HepG2 (cell line): ENCODE data around the gene RHBDF2. TPM values are rescaled to one million over a fixed set of nuclear protein-coding genes. Genes with fewer than 3 reads are reported as not detected.

Experiments
- ARNT2 ChIP-seq: sonication (generic); formaldehyde crosslinking; IDR thresholded peaks from 2 replicates; pipeline ENCODE4 v1.8.0; 2022; ENCODE audit warnings: mild to moderate bottlenecking, low read depth, missing genetic modification reagents, moderate library complexity
- FOXO1 ChIP-seq: sonication (generic); formaldehyde crosslinking; IDR thresholded peaks from 2 replicates; pipeline ENCODE4 v1.4.0; 2020; ENCODE audit warnings: missing genetic modification reagents
- HOXA7 ChIP-seq: sonication (generic); formaldehyde crosslinking; IDR thresholded peaks from 2 replicates; pipeline ENCODE4 v1.8.1; 2022; ENCODE audit warnings: mild to moderate bottlenecking, missing genetic modification reagents, moderate library complexity
- MBD4 ChIP-seq: IDR thresholded peaks from 2 replicates; pipeline ENCODE4 v1.6.1; 2012; ENCODE audit warnings: low read length, inconsistent platforms, borderline replicate concordance
- MEIS1 ChIP-seq: sonication (generic); formaldehyde crosslinking; IDR thresholded peaks from 2 replicates; pipeline ENCODE4 v1.9.0; 2021; ENCODE audit warnings: mild to moderate bottlenecking, missing genetic modification reagents, moderate library complexity, borderline replicate concordance
- MYC ChIP-seq: sonication (generic); formaldehyde crosslinking; IDR thresholded peaks from 2 replicates; pipeline ENCODE4 v1.9.0; 2021; ENCODE audit warnings: missing genetic modification reagents, borderline replicate concordance
- NFYB ChIP-seq: sonication (generic); formaldehyde crosslinking; IDR thresholded peaks from 2 replicates; pipeline ENCODE4 v1.4.0; 2020; ENCODE audit warnings: missing genetic modification reagents
- SRF ChIP-seq: IDR thresholded peaks from 2 replicates; pipeline ENCODE4 v1.6.1; 2011; ENCODE audit warnings: mild to moderate bottlenecking, low read depth, low read length, moderate library complexity
- TCF7 ChIP-seq: sonication (generic); IDR thresholded peaks from 2 replicates; pipeline ENCODE4 v1.6.1; 2016; ENCODE audit warnings: antibody characterized with exemption, low read depth
- ZFX ChIP-seq: sonication (generic); formaldehyde crosslinking; IDR thresholded peaks from 2 replicates; pipeline ENCODE4 v1.4.0; 2020; ENCODE audit warnings: mild to moderate bottlenecking, low read depth, missing genetic modification reagents, moderate library complexity
- ZNF10 ChIP-seq: sonication (generic); formaldehyde crosslinking; IDR thresholded peaks from 2 replicates; pipeline ENCODE4 v1.4.0; 2020; ENCODE audit warnings: mild to moderate bottlenecking, low read depth, missing genetic modification reagents, borderline replicate concordance
- ZNF256 ChIP-seq: sonication (generic); formaldehyde crosslinking; conservative IDR thresholded peaks from 2 replicates; pipeline ENCODE4 v1.4.0; 2020; ENCODE audit warnings: missing genetic modification reagents
- ZNF556 ChIP-seq: sonication (generic); formaldehyde crosslinking; IDR thresholded peaks from 2 replicates; pipeline ENCODE4 v1.4.0; 2020; ENCODE audit warnings: mild to moderate bottlenecking, missing genetic modification reagents, borderline replicate concordance
- ZNF891 ChIP-seq: sonication (generic); formaldehyde crosslinking; IDR thresholded peaks from 2 replicates; pipeline ENCODE4 v1.5.0; 2020; ENCODE audit warnings: mild to moderate bottlenecking, missing genetic modification reagents
- ZSCAN30 ChIP-seq: sonication (generic); formaldehyde crosslinking; IDR thresholded peaks from 2 replicates; pipeline ENCODE4 v1.5.0; 2020; ENCODE audit warnings: mild to moderate bottlenecking, missing genetic modification reagents
- polyA plus RNA-seq, 8 experiments: library from polyadenylated mRNA; depleted of rRNA in 3 of 8; stranded (reverse) in 7 of 8; unstranded in 1 of 8; fragments of >200 nt; fragmentation: Illumina TruSeq in 4 of 8; extraction: Trizol in 4 of 8; gene quantifications; 2 replicates each; pipeline versions ENCODE4 v1.2.1 to v1.2.3, GENCODE V29; 2011 to 2016; ENCODE audit warnings: low read depth in 4 of 8, missing spikeins in 1 of 8, mixed read lengths in 1 of 8; ENCODE audit not compliant: insufficient read depth in 1 of 8
- total RNA-seq, 5 experiments: library from RNA; depleted of rRNA; stranded (reverse); fragments of >200 nt; fragmentation: Illumina TruSeq; extraction: Trizol; gene quantifications; 2 replicates each; pipeline ENCODE4 v1.2.3, GENCODE V29; 2016; ENCODE audit warnings: low read depth in 1 of 5
- TF ChIP-seq, protein P1 (sequence below): sonication (generic); formaldehyde crosslinking; IDR thresholded peaks from 2 replicates; pipeline ENCODE4 v1.4.0; 2020; ENCODE audit warnings: mild to moderate bottlenecking, missing genetic modification reagents
- TF ChIP-seq, protein P2 (sequence below): fragments of 450-650 bp; IDR thresholded peaks from 2 replicates; pipeline ENCODE4 v1.6.1; 2017
- TF ChIP-seq, protein P3 (sequence below): sonication (generic); formaldehyde crosslinking; conservative IDR thresholded peaks from 2 replicates; pipeline ENCODE4 v1.4.0; 2020; ENCODE audit warnings: missing genetic modification reagents
- TF ChIP-seq, protein P4 (sequence below), 2 experiments: sonication (generic) in 1 of 2; formaldehyde crosslinking in 1 of 2; IDR thresholded peaks; 2 replicates each; pipeline versions ENCODE4 v1.5.1 to v1.6.1; 2011 to 2020; ENCODE audit warnings: borderline replicate concordance in 1 of 2, low read depth in 1 of 2, low read length in 1 of 2, mild to moderate bottlenecking in 1 of 2, missing genetic modification reagents in 1 of 2, moderate library complexity in 1 of 2

RHBDF2 gene
- total and polyA plus RNA-seq, 2 of the 13 experiments (the other 11 are each of a cell fraction or from before 2014, with no cell fraction given), result 7.8 to 24.2 TPM

DNA sequence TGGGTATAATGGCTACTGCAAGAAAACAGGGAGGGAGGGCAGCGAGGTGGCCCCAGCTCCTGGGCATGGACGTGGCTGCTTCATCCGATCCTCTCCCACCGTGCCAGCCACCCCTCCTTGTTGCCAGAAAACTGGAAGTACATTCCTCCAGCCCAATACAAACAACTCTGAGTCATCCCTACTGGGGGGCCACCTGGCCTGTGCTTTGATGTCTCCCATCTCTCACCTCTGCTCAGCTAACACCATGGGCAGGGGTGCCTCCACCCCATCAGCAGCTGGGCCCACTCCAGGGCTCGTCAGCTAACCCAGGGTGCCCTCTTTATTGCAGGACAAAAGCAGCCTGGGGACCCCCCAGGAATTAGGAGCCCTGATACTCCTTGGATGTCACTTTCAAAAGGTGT is 2.0 kb downstream of the RHBDF2 start (continued):
- TF ChIP-seq, protein P1, sequence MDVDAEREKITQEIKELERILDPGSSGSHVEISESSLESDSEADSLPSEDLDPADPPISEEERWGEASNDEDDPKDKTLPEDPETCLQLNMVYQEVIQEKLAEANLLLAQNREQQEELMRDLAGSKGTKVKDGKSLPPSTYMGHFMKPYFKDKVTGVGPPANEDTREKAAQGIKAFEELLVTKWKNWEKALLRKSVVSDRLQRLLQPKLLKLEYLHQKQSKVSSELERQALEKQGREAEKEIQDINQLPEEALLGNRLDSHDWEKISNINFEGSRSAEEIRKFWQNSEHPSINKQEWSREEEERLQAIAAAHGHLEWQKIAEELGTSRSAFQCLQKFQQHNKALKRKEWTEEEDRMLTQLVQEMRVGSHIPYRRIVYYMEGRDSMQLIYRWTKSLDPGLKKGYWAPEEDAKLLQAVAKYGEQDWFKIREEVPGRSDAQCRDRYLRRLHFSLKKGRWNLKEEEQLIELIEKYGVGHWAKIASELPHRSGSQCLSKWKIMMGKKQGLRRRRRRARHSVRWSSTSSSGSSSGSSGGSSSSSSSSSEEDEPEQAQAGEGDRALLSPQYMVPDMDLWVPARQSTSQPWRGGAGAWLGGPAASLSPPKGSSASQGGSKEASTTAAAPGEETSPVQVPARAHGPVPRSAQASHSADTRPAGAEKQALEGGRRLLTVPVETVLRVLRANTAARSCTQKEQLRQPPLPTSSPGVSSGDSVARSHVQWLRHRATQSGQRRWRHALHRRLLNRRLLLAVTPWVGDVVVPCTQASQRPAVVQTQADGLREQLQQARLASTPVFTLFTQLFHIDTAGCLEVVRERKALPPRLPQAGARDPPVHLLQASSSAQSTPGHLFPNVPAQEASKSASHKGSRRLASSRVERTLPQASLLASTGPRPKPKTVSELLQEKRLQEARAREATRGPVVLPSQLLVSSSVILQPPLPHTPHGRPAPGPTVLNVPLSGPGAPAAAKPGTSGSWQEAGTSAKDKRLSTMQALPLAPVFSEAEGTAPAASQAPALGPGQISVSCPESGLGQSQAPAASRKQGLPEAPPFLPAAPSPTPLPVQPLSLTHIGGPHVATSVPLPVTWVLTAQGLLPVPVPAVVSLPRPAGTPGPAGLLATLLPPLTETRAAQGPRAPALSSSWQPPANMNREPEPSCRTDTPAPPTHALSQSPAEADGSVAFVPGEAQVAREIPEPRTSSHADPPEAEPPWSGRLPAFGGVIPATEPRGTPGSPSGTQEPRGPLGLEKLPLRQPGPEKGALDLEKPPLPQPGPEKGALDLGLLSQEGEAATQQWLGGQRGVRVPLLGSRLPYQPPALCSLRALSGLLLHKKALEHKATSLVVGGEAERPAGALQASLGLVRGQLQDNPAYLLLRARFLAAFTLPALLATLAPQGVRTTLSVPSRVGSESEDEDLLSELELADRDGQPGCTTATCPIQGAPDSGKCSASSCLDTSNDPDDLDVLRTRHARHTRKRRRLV (CRISPR knock-in tag), result no peak
- no peak; the same call in 1 of the 2 replicates for TF ChIP-seq MBD4
- TF ChIP-seq, protein P2, sequence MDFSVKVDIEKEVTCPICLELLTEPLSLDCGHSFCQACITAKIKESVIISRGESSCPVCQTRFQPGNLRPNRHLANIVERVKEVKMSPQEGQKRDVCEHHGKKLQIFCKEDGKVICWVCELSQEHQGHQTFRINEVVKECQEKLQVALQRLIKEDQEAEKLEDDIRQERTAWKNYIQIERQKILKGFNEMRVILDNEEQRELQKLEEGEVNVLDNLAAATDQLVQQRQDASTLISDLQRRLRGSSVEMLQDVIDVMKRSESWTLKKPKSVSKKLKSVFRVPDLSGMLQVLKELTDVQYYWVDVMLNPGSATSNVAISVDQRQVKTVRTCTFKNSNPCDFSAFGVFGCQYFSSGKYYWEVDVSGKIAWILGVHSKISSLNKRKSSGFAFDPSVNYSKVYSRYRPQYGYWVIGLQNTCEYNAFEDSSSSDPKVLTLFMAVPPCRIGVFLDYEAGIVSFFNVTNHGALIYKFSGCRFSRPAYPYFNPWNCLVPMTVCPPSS, result no peak
- no peak for TF ChIP-seq SRF
- TF ChIP-seq MYC (CRISPR knock-in tag), result peak; percentile 68; the same call in 1 of the 2 replicates
- peak; percentile 75; the same call in 1 of the 2 replicates for TF ChIP-seq ZFX (CRISPR knock-in tag)
- no peak for TF ChIP-seq ZNF556 (CRISPR knock-in tag)
- peak; percentile 24; the same call in 1 of the 2 replicates for TF ChIP-seq NFYB (CRISPR knock-in tag)
- peak; percentile 98 for TF ChIP-seq TCF7
- no peak for TF ChIP-seq ZNF256
- TF ChIP-seq, protein P3, sequence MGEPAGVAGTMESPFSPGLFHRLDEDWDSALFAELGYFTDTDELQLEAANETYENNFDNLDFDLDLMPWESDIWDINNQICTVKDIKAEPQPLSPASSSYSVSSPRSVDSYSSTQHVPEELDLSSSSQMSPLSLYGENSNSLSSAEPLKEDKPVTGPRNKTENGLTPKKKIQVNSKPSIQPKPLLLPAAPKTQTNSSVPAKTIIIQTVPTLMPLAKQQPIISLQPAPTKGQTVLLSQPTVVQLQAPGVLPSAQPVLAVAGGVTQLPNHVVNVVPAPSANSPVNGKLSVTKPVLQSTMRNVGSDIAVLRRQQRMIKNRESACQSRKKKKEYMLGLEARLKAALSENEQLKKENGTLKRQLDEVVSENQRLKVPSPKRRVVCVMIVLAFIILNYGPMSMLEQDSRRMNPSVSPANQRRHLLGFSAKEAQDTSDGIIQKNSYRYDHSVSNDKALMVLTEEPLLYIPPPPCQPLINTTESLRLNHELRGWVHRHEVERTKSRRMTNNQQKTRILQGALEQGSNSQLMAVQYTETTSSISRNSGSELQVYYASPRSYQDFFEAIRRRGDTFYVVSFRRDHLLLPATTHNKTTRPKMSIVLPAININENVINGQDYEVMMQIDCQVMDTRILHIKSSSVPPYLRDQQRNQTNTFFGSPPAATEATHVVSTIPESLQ (CRISPR knock-in tag), result no peak
- TF ChIP-seq ARNT2 (CRISPR knock-in tag), result peak; percentile 84
- TF ChIP-seq, protein P4, sequence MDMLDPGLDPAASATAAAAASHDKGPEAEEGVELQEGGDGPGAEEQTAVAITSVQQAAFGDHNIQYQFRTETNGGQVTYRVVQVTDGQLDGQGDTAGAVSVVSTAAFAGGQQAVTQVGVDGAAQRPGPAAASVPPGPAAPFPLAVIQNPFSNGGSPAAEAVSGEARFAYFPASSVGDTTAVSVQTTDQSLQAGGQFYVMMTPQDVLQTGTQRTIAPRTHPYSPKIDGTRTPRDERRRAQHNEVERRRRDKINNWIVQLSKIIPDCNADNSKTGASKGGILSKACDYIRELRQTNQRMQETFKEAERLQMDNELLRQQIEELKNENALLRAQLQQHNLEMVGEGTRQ (IDR thresholded peaks at IDR 0.05; ENCODE audit: low read depth, low read length), result no peak
- TF ChIP-seq, protein P4 (CRISPR knock-in tag; IDR thresholded peaks at IDR 0.05; ENCODE audit: borderline replicate concordance), result no peak
- no peak for TF ChIP-seq HOXA7 (CRISPR knock-in tag)
- TF ChIP-seq ZNF10 (CRISPR knock-in tag), result no peak
- TF ChIP-seq MEIS1 (CRISPR knock-in tag), result no peak
- no peak for TF ChIP-seq ZSCAN30
- peak; percentile 44; the same call in 1 of the 2 replicates for TF ChIP-seq ZNF891 (CRISPR knock-in tag)
- peak; percentile 95 for TF ChIP-seq FOXO1 (CRISPR knock-in tag)
